Calu3 (cell line): Measurements from ENCODE around the gene HPF1. TPM values are rescaled to one million over a fixed set of nuclear protein-coding genes. Genes with fewer than 3 reads are reported as not detected.

Source experiments
- BruUV-seq: library from RNA; stranded (reverse); fragments of 400-500 nt; replicated peaks from 2 replicates; lab custom pipeline; 2021; lab: Mats Ljungman, UMichigan
- CTCF ChIA-PET: fragments of 300-600 bp; sonication (Branson Sonifier 250); formaldehyde crosslinking; loops from one replicate; lab custom pipeline; 2022; ENCODE audit warnings: antibody characterized with exemption; lab: Charles Lee
- DNase-seq: peaks from one replicate; pipeline ENCODE4 v3.0.0; 2022
- H3K27ac Mint-ChIP-seq: one replicate; pipeline ENCODE4 v1.8.0; 2022; ENCODE audit warnings: mixed read lengths; ENCODE audit not compliant: unreplicated experiment
- H3K27me3 Mint-ChIP-seq: one replicate; pipeline ENCODE4 v1.8.0; 2022; ENCODE audit warnings: mixed read lengths; ENCODE audit not compliant: unreplicated experiment
- H3K36me3 Mint-ChIP-seq: one replicate; pipeline ENCODE4 v1.8.0; 2022; ENCODE audit warnings: mild to moderate bottlenecking, moderate library complexity, mixed read lengths; ENCODE audit not compliant: insufficient read depth, unreplicated experiment
- H3K4me1 Mint-ChIP-seq: one replicate; pipeline ENCODE4 v1.8.0; 2022; ENCODE audit warnings: mild to moderate bottlenecking, low read depth, mixed read lengths; ENCODE audit not compliant: unreplicated experiment
- H3K4me3 Mint-ChIP-seq: one replicate; pipeline ENCODE4 v1.8.0; 2022; ENCODE audit warnings: mild to moderate bottlenecking, low read depth, moderate library complexity, mixed read lengths; ENCODE audit not compliant: unreplicated experiment
- H3K9me3 Mint-ChIP-seq: one replicate; pipeline ENCODE4 v1.8.0; 2022; ENCODE audit warnings: low read depth, mixed read lengths; ENCODE audit not compliant: unreplicated experiment
- CTCF ChIP-seq: fragments of 200-600 bp; IDR thresholded peaks from one replicate; pipeline ENCODE4 v1.8.0; 2022; ENCODE audit warnings: antibody characterized with exemption; ENCODE audit not compliant: unreplicated experiment
- intact Hi-C: fragments of 100-400 bp; cut with micrococcal nuclease; formaldehyde crosslinking; loops from one replicate; pipeline ENCODE4 v1.10.0; 2022; ENCODE audit not compliant: unreplicated experiment
- total RNA-seq: library from RNA; stranded (reverse); gene quantifications from 2 replicates; pipeline ENCODE4 v1.2.3, GENCODE V29; 2022

The HPF1 gene
- total RNA-seq, 1 experiment from 2014 or later = 8.8 TPM

- H3K36me3 Mint-ChIP-seq = no peaks in the 10 kb centered on the region
- DNase-seq = no peak
- H3K9me3 Mint-ChIP-seq = no peaks in the 10 kb centered on the region
- CTCF ChIA-PET = no interaction called here
- no TSS peak for BruUV-seq
- no peaks in the 10 kb centered on the region for H3K27me3 Mint-ChIP-seq
- no peak overlapping the region for H3K27ac Mint-ChIP-seq
- intact Hi-C loops = no loop called here
- no peaks in the 10 kb centered on the region for H3K4me1 Mint-ChIP-seq
- no peak overlapping the region for H3K4me3 Mint-ChIP-seq
- no peak for TF ChIP-seq CTCF
Observed at GRCh38 chr4:169800541-169800940, 42.8 kb upstream of the HPF1 start.

- H3K27ac Mint-ChIP-seq = no peak overlapping the region
- H3K4me3 Mint-ChIP-seq = no peak overlapping the region
- H3K9me3 Mint-ChIP-seq = no peaks in the 10 kb centered on the region
- BruUV-seq = no TSS peak
- H3K27me3 Mint-ChIP-seq = no peaks in the 10 kb centered on the region
- intact Hi-C loops = no loop called here
- TF ChIP-seq CTCF = no peak
- no peaks in the 10 kb centered on the region for H3K4me1 Mint-ChIP-seq
- no peaks in the 10 kb centered on the region for H3K36me3 Mint-ChIP-seq
- DNase-seq = no peak
- CTCF ChIA-PET = interaction anchor here (0.9 kb wide), 1 partner anchor 11 kb away, joined by 3 read pairs; no protein-coding TSS in a partner anchor
Observed at GRCh38 chr4:169799260-169799659, 41.5 kb upstream of the HPF1 start.

- Mint-ChIP-seq H3K4me3 (no peak overlapping the region), H3K9me3 (no peaks in the 10 kb centered on the region), H3K36me3 (no peaks in the 10 kb centered on the region), H3K27me3 (peaks cover 12% of the 10 kb centered on the region), H3K27ac (no peak overlapping the region), H3K4me1 (peaks cover 12% of the 10 kb centered on the region)
- TF ChIP-seq CTCF = no peak
- CTCF ChIA-PET = interaction anchor here (0.6 kb wide), 1 partner anchor 112 kb away, joined by 4 read pairs; no protein-coding TSS in a partner anchor
- DNase-seq = no peak
- intact Hi-C loops = no loop called here
- BruUV-seq = no TSS peak
Observed at GRCh38 chr4:169795585-169795984, 37.8 kb upstream of the HPF1 start.

GRCh38 chr4:169791527-169792156, 33.9 kb upstream of the HPF1 start:
- Mint-ChIP-seq H3K27ac (no peak overlapping the region), H3K27me3 (peaks cover 52% of the 10 kb centered on the region), H3K9me3 (no peaks in the 10 kb centered on the region), H3K4me1 (peaks cover 12% of the 10 kb centered on the region), H3K4me3 (peak overlapping the region; percentile 68), H3K36me3 (no peaks in the 10 kb centered on the region)
- DNase-seq = peak; percentile 59
- no TSS peak for BruUV-seq
- CTCF ChIA-PET = interaction anchor here (0.7 to 1.2 kb wide), 2 partner anchors 178 to 248 kb away, joined by 3 read pairs; no protein-coding TSS in a partner anchor
- TF ChIP-seq CTCF = peak; percentile 23
- intact Hi-C loops = loop anchor here (2.0 kb wide), 1 partner anchor 257 kb away; no protein-coding TSS in a partner anchor
